HG03558 (cell line): ENCODE measurements around the gene BCAS3.
"Not testable (repeated sequence)": the region's sequence is repeated elsewhere in the genome, so short reads cannot be mapped to it uniquely, and the experiment has no call there.

Experiments
- ATAC-seq: cut with Tn5 transposase; IDR thresholded peaks from one replicate; pipeline ENCODE4 v1.9.1; 2021; ENCODE audit warnings: moderate number of reproducible peaks; ENCODE audit not compliant: unreplicated experiment; ENCODE audit errors: extremely low read depth

Gene BCAS3

DNA sequence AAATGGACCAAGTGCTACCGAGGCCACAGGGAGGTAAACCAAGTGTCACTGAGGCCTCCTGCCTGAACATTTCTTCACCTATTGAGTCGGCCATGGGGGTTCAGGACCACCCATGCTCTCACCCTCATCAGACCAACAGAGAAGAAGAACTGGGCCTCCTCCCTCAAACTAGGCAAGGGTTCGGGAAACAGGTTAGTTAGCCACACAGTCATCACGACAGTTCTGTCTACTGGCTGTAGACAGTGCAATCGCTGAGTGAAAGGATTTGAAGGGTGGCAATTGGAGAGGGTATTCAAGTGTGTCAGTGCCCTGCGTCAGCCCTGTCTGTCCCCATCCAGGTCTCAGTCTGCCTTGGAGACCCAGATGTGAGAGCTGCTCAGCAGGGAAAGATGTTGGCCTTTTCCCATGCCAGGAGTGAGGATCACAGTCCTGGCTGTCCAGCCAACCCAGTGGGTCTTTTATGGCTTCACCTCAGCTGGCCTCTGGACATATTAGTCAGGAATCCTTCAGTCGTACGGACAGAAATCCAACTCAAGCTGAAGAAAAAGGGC, 741.9 kb downstream of the BCAS3 start:
- ATAC-seq = no peak

DNA sequence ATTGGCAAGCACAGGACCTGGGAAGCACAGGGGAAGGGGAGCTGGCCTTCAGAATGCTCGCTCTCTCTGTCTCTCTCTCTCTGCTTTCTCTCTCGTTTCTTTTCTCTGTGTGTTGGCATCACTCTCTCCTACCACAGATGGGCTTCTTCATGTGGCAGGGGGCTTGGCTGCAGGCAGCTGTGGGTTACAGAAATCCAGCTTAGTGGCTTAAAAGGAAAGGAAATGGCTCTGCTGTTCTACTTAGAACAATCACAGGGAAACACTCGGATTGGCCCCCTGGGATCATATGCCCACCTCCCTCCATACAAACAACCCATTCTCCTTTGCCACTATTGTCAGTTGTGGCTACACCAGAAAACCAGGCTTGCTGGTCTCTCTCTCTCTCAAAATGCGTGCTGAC, 742.4 kb downstream of the BCAS3 start:
- ATAC-seq = no peak

DNA sequence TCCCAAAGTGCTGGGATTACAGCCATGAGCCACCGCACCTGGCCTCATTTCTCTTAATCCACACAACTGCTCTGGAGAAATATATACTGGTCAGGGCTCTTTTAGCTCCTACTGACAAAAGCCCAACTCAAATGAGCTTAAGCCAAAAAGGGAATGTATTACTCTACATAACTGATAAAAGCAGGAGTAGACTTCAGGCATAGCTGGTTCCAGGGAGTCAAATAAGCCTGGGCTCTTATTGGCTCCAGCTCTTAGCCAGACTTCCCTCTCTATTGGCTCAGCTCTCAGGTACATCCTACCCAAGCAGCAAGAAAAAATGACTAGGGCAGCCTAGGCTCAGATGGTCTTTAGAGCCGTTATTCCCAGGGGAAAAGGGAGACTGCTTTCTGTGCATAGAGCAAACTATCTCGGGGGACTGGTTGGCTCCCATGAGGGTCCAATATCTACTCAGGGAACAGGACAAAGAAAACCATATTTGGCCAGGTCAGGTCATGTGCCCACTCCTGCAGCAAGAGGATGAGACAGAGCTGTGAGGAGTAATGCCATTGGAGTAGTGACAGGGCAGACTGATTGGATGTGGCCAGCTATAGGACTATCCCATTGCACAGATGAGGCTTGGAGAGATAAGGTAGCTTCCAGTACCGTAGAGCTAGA, 743.2 kb downstream of the BCAS3 start:
- ATAC-seq = no peak

DNA sequence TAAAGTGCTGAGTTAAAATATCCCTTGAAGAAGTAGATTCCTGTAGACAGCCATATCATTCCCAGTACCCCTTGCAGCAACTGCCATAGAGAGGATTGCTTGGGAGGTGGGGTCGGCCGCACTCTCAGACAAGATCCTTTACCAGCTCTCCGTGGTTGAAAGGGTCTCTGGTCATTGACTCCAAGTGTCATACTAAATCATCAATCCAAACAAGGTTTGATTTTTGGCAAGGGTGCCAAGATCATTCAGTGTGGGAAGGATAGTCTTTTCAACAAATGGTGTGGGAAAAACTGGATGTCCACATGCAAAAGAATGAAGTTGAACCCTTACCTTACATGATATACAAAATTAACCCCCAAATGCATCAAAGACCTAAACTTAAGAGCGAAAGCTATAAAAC, 743.8 kb downstream of the BCAS3 start:
- ATAC-seq = no peak

DNA sequence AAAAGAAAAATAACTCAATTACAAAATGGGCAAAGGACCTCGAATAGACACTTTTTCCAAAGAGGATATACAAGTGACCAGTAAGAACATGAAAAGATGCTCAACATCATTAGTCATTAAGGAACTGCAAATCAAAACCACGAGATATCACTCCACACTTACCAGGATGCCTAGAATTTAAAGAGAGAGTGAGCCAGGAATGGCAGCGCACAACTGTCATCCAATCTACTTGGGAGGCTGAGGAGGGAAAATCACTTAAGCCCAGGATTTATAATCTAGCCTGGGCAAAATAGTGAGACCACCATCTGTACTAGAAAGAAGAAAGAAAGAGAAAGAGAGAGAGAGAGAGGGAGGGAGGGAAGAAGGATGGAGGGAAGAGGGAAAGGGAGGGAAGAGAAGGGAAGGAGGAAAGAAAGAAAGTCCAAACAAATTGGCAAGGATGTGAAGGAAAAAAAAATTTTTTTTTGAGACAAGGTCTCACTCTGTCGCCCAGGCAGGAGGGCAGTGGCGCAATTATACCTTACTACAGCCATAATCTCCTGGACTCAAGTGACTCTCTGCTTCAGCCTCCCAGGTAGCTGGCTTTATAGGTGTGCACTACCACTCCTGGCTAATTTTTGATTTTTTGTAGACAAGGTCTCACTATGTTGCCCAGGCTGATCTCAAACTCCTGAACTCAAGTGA, 744.6 kb downstream of the BCAS3 start:
- no peak for ATAC-seq

DNA sequence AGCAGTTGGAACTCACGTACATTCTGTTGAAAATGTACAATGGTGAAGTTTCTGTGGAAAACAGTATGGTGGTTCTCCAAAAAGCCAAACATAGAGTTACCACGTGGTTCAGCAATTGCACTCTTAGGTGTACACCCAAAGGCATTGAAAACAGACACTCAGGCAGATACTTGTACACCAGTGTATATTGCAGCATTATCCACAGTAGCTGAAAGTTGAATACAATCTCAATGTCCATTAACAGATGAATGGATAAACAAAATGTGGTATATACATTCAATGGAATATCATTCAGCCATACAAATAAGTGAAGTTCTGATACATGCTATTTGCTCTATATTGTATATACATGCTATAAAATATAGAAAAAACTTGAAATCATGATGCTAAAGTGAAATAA, 745.2 kb downstream of the BCAS3 start:
- ATAC-seq = no peak

DNA sequence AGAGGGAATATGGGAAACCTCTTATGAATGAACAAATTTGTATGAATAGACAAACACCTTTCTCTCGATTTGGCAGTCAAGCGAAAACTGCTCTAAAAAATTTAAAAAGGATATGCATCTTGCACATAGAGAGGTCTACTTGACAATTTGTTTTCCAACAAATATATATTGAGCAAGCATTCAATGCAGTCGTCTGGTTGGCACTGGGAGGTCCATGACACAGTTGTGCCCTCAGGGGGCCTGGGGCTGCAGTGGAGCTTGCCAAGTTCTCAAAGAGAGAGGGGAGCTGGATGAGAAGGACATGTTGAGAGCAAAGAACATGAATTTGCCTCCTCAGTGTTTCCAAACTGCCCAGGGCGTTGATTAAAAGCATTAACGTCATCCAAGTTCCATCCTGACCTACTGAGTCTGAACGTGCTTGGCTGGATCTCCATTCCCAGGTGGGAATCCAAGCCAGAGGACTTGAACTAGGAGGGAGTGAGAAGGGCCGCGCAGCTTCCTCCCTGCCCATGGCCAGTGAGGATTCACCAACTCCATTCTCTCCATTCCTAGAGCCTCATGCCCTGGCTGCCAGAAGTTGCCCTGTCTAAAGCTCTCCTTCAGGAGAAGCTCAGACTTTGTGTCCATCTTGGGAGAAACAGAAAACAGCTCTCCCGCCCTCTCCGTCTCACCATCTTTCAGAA, 746.5 kb downstream of the BCAS3 start:
- ATAC-seq = no peak

DNA sequence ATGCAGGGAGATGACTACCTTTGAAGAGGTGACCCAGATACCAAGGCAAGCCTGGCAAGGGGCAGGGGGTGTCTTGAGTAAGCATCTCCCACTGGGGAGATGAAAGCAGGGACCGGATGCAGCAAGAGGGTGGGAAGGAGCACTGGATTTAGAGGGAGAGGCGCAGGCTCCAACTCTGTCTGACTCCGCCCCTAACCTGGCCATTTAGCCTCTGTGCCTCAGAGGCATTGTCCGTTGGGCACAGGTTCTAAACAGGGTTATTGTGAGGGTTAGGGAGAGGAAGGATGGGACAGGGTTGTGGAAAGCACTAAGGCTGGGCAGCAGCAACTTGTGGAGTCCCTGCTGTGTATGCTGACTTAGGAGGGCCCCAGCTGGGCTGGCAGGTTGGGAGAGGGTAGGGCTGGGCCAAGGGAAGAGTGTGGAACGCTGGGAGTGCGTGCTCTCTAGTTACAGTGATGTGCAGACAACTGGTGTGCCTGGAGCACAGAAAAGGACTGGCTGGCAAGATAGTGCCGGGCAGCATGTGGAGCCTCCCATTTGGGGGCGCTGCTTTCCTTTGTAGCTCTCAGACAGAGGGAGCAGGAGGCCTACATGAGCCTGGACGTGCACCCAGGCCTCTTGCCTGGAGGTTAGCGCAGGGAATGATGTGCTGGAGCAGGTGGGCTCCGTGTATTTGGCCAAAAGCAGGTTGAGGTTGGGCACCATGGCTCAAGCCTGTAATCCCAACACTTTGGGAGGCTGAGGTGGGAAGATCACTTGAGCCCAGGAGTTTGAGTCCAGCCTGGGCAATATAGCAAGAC, 748.2 kb downstream of the BCAS3 start:
- no peak for ATAC-seq

DNA sequence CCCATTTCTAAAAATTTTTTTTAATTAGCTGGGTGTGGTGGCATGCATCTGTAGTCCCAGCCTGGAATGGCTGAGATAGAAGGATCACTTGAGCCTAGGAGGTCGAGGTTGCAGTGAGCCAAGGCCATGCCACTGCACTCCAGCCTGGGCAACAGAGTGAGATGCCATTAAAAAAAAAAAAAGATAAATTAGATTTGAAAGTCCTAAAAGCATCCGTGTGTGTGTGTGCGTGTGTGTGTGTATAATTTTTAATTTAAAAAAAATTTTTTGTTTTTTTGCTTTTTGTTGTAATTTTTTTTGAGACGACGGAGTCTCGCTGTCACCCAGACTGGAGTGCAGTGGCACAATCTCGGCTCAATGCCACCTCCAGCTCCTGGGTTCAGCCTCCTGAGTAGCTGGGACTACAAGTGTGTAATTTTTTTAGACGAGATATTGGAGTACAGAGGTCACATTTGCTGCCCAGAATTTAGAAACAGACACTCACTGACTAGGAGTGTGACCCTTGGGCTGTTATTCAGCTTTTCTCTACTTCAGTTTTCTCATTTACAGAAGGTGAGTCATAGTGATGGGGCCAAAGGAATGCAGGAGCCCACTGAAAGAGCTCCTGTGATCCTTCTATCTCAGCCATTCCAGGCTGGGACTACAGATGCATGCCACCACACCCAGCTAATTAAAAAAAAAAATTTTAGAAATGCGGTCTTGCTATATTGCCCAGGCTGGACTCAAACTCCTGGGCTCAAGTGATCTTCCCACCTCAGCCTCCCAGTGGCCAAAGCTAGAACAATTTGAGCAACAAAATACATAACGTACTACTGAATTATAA, 749.0 kb downstream of the BCAS3 start:
- no peak for ATAC-seq

DNA sequence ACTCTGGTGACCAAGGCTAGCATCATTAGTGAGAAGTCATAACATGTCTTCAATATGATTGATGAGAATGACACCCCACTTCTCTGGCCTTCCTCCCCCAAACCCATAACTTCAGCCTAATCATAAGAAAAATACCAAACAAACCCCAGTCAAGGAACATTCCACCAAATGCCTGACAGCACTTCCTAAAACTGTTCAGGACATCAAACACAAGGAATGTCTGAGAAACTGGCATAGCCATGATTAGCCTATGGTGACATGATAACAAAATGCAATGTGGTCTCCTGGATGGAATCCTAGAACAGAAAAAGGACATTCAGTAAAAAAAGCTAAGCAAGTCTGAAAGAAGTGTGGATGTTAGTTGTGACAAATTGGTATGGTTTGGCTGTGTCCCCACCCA, 749.9 kb downstream of the BCAS3 start:
- no peak for ATAC-seq

DNA sequence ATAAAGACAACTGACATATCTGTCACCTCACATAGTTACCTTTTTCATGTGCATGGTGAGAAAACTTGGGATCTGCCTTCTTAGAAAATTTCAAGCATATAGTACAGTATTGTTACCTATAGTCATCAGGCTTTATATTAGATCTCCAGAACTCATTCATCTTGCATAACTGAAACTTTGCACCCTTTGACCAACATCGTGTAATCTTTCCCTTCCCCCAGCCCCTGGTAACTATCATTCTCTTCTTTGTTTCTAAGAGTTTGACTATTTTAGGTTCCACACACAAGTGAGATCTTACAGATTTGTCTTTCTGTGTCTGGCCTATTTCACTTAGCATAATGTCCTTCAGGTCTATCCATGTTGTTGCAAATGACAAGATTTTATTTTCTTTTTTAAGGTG, 751.6 kb downstream of the BCAS3 start:
- ATAC-seq = no peak

DNA sequence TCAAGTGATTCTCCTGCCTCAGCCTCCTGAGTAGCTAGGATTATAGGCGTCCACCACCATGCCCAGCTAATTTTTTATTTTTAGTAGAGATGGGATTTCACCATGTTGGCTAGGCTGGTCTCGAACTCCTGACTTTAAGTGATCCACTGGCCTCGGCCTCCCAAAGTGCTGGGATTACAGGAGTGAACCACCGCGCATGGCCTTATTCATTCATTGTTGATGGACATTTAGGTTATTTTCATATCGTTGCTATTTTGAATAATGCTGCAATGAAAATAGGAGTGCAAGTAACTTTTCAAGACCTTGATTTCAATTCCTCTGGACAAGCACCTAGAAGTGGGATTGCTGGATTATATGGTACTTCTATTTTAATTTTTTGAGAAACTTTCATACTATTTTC, 752.2 kb downstream of the BCAS3 start:
- ATAC-seq = not testable (repeated sequence)

DNA sequence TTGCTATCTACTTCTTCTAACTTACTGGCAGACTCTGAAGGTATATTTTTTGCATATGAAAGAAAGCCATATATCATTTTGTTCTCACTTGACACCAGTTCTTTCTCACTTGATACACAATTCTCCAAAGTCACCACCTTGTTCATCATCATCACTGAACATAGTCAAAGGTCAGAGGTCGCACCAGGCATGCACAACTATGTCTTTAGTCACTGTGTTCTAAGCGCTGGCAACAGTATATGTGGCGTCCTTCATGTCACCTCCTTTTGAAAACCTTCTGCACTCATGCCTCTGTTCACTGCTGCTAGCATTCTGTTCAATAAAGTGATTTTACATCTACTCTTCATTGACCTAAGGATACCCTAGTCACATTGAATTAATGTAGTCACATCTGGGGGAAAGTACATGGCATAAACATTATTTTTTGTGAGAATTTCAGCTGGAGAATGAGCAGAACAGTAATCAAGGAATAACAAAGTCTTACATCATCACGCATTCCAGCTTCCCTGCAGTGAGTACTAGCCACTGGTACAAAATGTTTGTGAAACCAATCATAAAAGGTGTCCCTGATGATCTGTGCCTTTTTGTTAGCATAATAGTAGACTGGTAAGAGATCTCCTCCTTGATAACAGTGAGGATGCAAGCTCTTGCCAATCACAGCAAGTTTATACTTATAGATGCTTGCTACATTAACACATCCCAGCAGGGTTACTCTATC, 754.1 kb downstream of the BCAS3 start:
- ATAC-seq = no peak

DNA sequence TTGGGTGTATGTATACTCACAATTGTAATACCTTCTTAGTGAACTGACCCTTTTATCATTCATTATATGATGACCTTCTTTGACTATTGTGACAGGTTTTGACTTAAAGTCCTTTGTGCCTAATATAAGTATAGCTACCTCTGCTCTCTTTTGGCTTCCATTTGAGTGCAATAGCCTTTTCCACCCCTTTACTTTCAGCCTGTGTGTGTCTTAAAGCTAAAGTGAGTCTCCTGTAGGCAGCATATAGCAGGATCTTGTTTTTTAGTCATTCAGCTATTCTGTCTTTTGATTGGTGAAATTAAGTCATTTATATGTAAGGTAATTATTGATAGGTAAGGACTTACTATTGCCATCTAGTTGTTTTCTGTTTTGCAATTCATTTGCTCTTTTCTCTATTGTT, 758.6 kb downstream of the BCAS3 start:
- no peak for ATAC-seq

DNA sequence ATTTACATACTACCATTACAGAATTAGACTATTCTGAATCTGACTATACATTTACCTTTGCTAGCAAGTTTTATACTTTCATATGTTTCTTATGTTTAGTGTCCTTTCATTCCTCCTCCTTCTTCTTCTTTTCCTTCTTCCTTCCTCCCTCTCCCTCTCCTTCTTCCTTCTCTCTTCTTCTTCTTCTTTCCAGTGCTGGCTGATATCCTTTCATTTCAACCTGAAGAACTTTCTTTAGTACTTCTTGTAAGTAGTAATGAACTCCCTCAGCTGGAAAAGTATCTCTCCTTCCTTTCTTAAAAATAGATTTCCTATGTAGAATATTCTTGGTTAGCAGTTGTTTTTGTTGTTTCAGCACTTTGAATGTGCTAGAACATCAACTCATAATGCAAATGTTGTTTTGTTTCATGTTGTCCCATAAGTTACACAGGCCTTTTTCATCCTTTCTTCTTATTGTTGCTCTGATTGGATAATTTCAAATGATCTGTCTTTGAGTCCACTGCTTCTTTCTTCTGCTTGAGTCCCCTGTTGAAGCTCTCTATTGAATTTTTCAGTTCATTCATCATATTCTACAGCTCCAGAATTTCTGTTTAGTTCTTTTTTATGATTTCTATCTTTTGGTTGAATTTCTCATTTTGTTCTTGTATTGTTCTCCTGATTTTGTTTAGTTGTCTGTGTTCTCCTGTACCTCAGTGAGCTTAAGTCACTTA, 759.5 kb downstream of the BCAS3 start:
- ATAC-seq = no peak

DNA sequence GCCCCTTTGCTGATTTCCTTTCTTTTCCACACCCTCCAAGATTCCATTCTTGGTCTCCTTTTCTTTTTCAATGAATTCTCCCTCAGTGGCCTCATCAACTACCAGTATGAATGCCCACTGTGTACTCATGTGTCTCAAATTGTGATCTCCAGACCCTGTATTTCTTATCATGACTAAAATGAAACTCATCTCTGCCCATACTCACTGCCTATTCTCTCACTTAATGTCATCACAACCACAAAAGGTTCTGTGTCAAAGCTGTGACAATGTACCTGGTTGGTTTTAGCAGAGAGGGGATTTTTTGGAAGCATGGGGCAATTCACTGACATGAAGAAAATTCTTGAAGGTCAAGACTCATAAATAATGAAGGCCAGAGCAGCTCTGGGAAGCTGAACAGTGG, 763.0 kb downstream of the BCAS3 start:
- no peak for ATAC-seq

DNA sequence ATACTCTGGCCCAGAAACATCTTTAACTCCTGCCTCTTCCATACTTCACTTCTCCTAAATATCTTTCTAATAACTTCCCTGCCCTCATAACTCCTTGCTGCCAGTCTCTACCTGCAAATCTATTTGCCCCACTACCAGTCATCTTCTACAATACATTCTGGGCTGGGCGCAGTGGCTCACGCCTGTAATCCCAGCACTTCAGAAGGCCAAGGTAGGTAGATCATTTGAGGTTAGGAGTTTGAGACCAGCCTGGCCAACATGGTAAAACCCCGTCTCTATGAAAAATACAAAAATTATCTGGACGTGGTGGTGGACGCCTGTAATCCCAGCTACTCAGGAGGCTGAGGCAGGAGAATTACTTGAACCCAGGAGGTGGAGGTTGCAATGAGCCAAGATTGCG, 763.9 kb downstream of the BCAS3 start:
- not testable (repeated sequence) for ATAC-seq

DNA sequence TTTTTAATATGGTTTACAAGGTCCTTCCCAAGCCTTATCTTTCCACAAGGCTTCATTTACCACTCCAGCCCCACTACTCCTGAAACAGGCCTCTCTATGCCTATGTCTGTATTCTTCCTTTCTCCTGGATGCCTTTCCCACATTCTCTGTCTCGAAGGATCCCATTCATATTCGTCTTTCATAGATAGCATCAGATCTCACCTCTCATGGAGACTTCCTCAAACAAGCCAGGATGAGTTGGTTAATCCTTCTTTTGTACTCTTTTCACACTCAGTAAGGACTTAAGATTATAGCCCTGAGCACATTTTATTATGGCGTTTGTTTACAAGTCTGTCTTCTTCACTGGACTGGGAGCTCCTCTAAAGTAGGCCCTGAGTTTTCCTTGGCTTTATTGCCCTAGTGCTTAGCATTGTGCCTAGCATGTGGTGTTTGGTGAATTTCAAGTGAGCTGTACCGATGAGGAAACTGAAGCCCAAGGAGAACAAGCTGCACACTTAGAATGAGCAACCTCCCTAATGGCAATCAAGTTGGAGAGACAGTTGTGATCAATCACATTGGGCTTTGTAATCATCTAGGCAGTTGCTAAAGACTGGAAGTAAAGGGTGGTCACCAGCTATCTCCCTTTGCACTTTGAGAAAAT, 764.6 kb downstream of the BCAS3 start:
- ATAC-seq = no peak
